ENCODE measurements around the gene RHOT2.

The RHOT2 gene

GRCh38 chr16:635573-636205 lies 32.2 kb upstream of the RHOT2 start:
- TF ChIP-seq JUND (IDR thresholded peaks at IDR 0.05; ENCODE audit: low read depth) = no peak
- peak in 1 of 2 experiments; percentile 54 for DNase-seq (ENCODE audit: low read depth in 1 of 2, low spot score in 1 of 2)
- in situ Hi-C loops (cut with HindIII; ENCODE audit: low pct_unique_long_range_greater_than_20kb, low sequenced_read_pairs) = no loop called here

DNA sequence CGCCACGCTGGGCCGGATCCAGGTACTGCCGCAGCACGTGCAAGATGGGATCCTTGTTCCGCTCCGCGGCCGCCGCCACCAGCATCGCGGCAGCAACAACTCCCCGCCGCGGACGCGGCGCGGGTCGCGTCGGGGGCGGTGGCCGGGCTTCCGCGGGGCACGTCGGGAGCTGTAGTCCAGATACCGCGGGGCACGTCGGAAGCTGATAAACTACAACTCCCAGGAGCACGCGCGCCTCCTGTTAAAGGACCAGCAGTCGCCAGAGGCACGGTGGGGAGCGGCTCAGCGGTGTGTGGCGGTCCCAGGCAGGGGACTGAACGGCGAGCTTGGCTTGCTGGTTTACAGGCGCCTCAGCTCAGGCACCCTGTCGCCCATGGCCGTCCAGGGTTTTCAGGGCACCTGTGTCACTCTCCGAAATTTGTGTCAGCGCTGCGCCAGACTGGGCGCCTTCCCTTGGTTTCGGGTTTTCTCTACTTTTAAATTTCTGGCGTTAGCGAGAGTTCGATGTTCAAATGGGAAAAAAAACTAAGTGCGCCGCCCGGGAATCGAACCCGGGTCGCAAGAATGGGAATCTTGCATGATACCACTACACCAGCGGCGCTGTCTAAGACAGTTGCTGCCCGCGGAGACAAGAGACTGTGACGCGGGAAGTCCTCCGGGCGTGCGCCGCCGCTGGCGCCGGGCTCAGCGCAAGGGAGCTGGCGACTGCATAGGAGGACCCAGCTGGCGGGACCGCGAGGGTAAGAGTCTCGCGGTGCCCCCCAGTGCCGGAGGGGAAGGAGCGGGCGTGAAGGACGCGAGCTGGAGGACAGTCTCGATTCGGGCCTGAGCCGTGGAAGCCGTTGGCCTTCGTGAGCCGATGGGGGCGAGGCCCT lies 31.5 kb upstream of the RHOT2 start, which contains the start of gene METTL26:
METTL26 (minus strand) TSS at position 100 of the 875 bp plus-strand sequence; CDS start at position 85, 15 bp downstream.
- in situ Hi-C loops (cut with HindIII; ENCODE audit: low pct_unique_long_range_greater_than_20kb, low sequenced_read_pairs) = no loop called here
- DNase-seq (ENCODE audit: low read depth in 1 of 2, low spot score in 1 of 2) = peak; percentile 97 to 98
- TF ChIP-seq JUND (IDR thresholded peaks at IDR 0.05; ENCODE audit: low read depth) = no peak

DNA sequence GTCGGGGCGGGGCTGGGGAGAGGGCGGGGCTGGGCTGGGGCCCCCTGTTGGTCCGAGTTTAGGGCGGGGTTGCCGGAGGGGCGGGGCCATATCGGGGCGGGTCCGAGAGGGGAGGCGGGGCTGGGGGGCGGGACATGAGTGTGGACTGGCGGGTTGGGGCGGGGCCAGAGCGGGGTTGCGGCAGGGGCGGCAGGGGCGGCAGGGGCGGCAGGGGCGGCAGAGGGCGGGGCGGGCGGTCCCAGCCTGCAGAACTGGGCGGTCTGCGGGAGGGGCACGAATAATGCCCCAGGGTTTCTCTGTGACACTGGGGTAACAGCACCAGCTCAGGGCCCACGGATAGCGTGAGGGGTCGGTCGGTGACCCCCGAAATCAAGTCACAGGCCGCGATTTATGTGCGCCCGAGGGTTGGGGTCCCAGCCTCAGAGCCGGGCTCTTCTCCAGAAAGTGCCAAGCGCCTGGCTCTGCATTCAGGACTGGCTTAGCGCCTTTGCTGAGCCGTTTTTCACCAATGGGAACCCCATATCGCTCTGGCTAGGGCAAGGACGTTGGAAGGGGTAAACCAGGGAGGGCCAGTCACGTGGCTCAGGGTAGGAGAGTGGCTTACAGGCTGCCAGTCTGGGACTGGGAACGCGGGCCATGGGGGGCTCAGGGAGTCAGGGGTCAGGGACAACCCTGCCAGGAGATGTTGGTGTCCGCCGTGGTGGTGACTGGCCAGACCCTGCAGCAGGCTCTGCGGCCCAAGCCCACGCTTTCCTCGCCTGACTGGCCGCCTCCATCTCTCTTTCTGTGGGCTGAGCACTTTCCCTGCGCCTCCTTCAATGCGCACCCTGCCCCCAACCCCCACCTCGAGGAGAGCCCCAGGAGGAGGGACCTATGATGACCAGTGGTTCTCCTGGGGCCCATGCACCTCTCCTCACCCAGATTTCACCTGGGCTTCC lies 30.6 kb upstream of the RHOT2 start:
- in situ Hi-C loops (cut with HindIII; ENCODE audit: low pct_unique_long_range_greater_than_20kb, low sequenced_read_pairs) = no loop called here
- DNase-seq (ENCODE audit: low read depth in 1 of 2, low spot score in 1 of 2) = peak; percentile 94 to 99
- TF ChIP-seq JUND (IDR thresholded peaks at IDR 0.05; ENCODE audit: low read depth) = no peak

- DNase-seq (ENCODE audit: low read depth in 1 of 2, low spot score in 1 of 2) = no peak
- TF ChIP-seq JUND (IDR thresholded peaks at IDR 0.05; ENCODE audit: low read depth) = no peak
- in situ Hi-C loops (cut with HindIII; ENCODE audit: low pct_unique_long_range_greater_than_20kb, low sequenced_read_pairs) = no loop called here
Observed at GRCh38 chr16:638034-638543, 29.8 kb upstream of the RHOT2 start.

GRCh38 chr16:638836-639235 lies 29.1 kb upstream of the RHOT2 start:
- in situ Hi-C loops (cut with HindIII; ENCODE audit: low pct_unique_long_range_greater_than_20kb, low sequenced_read_pairs) = no loop called here
- TF ChIP-seq JUND (IDR thresholded peaks at IDR 0.05; ENCODE audit: low read depth) = no peak
- no peak for DNase-seq (ENCODE audit: low read depth in 1 of 2, low spot score in 1 of 2)

DNA sequence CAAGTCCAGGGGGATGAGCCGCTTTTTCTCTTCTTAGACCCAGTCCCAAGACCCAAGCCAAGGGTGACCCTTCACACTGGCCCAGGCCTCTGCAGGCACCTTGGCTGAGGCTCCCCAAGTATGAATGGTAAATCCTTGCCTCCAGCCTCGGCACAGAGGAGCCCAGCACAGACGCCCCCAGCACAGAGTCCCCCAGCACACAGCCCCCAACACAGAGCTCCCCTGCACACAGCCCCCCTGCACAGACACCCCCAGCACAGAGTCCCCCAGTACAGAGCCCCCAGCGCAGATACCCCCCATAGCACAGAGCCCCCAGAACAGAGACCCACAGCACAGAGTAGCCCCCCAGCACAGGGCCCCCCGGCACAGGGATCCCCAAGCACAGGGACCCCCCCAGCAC lies 27.3 kb upstream of the RHOT2 start:
- TF ChIP-seq JUND (IDR thresholded peaks at IDR 0.05; ENCODE audit: low read depth) = no peak
- in situ Hi-C loops (cut with HindIII; ENCODE audit: low pct_unique_long_range_greater_than_20kb, low sequenced_read_pairs) = no loop called here
- no peak for DNase-seq (ENCODE audit: low read depth in 1 of 2, low spot score in 1 of 2)

DNA sequence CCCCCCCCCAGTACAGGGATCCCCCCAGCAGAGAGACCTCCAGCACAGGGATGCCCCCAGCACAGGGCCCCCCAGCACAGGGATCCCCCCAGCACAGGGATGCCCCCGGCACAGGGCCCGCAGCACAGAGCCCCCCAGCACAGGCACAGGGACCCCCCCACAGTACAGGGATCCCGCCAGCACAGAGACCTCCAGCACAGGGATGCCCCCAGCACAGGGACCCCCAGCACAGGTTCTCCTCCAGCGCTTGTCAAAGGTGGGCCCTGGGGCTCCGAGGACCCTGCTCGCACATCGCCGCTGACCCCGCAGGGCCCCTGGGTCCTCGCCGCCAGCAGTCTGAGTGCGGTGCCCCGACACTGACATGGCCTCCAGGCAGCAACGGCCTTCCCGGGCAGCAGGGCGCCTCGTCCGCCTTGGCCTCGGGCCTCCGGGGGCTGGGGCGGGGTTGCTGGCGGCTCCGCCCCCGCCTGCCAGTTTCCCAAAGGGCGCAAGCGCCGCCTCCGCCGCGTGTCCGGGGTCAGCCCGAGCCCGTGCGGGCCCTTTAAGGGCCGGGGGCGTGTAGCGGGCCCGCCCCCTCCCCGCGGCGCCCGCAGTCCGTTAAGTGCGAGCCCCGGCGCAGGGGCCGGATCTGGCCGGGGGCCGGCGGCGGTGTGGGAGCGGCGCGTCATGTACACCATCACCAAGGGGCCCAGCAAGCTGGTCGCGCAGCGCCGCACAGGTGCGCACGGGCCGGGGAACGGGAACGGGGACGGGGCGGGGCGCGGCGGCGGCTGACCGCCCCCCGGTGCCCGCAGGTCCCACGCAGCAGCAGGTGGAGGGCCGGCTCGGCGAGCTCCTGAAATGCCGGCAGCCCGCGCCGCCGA lies 26.4 kb upstream of the RHOT2 start, which contains the start of gene MCRIP2:
MCRIP2 (plus strand) TSS at position 503 of the 863 bp plus-strand sequence; CDS start at position 667, 164 bp downstream.
- TF ChIP-seq JUND (IDR thresholded peaks at IDR 0.05; ENCODE audit: low read depth) = no peak
- peak; percentile 92 to 95 for DNase-seq (ENCODE audit: low read depth in 1 of 2, low spot score in 1 of 2)
- in situ Hi-C loops (cut with HindIII; ENCODE audit: low pct_unique_long_range_greater_than_20kb, low sequenced_read_pairs) = no loop called here

DNA sequence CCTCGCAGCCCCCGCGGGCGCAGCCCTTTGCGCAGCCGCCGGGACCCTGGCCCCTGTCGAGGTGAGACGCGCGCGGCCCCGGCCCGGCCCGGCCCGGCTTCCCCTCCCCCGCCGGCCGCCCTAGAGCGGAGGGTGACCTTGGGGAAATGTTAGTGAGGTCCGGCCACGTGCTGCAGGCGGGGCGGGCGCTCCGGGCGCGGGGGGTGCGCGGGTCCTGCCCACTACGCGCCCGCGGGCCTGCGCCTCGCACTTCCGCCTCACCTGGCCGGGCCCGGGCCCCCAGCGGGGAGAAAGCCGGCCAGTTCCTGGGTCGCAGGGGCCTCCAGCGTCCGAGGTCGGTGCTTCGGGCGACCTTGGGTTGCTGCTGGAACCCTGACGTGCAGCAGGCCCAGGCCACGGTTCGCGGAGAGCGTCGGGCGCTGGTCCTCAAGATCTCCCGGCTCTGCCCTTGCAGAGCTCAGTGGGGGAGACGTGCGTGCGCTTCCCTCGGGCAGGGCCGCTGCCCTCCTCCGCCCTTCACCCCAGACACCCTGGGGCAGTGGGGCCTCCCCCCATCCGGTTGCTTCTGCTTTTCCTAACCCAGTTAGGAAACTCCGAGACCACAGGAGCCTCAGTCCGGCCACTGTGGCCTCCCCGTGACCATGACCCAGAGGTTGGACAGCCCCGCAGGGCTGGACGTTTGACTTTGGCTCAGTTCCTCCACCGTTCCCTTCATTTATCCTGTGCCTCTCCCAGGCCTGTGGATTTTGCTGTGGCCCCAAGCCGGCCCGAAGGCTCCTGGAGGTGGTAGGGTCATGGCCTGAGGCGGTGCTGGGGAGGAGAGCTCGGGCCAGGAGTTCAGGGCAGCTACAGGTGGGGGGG lies 25.5 kb upstream of the RHOT2 start:
- in situ Hi-C loops (cut with HindIII; ENCODE audit: low pct_unique_long_range_greater_than_20kb, low sequenced_read_pairs) = no loop called here
- no peak for TF ChIP-seq JUND (IDR thresholded peaks at IDR 0.05; ENCODE audit: low read depth)
- peak; percentile 84 to 87 for DNase-seq (ENCODE audit: low read depth in 1 of 2, low spot score in 1 of 2)

- in situ Hi-C loops (cut with HindIII; ENCODE audit: low pct_unique_long_range_greater_than_20kb, low sequenced_read_pairs) = no loop called here
- no peak for DNase-seq (ENCODE audit: low read depth in 1 of 2, low spot score in 1 of 2)
Observed at GRCh38 chr16:643050-643368, 24.9 kb upstream of the RHOT2 start.

DNA sequence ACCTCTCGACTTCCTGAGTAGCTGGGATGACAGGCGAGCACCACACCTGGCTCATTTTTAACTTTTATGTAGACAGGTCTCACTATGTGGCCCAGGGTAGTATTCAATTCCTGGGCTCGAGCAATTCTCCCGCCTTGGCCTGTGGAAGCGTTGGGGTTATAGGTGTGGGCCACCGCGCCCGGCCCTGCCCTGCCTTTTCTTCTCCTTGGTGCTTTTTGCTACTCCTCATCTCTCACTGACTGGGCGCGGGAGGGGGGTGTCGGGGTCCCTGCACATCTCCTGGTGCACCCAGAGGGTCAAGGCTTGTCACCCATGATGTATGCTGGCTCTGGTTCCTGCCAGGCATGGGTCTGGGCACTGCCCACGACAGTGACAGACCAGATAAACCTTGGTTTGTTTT lies 23.4 kb upstream of the RHOT2 start:
- in situ Hi-C loops (cut with HindIII; ENCODE audit: low pct_unique_long_range_greater_than_20kb, low sequenced_read_pairs) = no loop called here
- DNase-seq (ENCODE audit: low read depth in 1 of 2, low spot score in 1 of 2) = no peak
- no peak for TF ChIP-seq JUND (IDR thresholded peaks at IDR 0.05; ENCODE audit: low read depth)

More at GRCh38 chr16:643050-643368, 24.9 kb upstream of the RHOT2 start:
- no peak for TF ChIP-seq JUND (IDR thresholded peaks at IDR 0.05; ENCODE audit: low read depth)
